ENCODE results near the gene USP2.

Gene USP2

DNA sequence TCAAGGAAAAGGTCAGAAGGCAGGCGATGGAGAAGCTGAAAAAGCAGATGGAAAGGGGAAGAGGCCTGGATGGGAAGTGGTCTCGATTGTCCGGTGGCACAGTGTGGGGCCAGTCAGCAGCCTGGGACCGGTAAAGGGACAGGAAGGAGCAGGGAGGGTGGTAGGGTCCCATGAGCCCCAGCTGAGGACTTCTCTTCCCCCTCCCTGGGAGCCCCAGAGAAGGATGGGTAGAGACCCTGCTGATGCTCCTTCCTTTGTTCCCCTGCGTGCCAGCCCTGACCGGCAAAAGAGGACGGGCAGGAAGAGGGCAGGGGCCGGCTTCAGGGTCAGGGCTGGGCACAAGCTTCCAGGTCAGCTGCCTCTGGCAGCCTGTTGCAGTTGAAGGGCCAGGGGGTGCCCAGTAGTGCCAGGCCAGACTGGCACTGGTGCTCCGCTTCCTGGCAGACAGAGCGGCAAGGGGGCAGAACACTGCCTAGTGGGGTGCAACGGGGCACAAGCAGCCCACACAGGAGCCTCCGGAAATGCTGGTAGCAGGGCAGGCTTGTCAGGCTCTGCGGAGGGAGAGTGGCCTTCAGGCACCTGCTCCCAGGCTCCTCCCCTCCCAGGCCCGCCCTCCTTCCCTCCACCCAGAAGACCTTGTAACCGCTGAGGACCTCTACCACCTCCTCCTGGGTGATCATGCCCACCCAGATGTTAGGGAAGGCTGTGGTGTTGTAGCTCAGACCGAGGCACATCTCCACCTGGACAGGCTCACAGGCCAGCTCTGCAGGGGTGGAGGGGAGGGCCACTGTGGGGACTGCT, 40.1 kb downstream of the USP2 start:
- no peak for DNase-seq (ENCODE audit: low spot score)

DNA sequence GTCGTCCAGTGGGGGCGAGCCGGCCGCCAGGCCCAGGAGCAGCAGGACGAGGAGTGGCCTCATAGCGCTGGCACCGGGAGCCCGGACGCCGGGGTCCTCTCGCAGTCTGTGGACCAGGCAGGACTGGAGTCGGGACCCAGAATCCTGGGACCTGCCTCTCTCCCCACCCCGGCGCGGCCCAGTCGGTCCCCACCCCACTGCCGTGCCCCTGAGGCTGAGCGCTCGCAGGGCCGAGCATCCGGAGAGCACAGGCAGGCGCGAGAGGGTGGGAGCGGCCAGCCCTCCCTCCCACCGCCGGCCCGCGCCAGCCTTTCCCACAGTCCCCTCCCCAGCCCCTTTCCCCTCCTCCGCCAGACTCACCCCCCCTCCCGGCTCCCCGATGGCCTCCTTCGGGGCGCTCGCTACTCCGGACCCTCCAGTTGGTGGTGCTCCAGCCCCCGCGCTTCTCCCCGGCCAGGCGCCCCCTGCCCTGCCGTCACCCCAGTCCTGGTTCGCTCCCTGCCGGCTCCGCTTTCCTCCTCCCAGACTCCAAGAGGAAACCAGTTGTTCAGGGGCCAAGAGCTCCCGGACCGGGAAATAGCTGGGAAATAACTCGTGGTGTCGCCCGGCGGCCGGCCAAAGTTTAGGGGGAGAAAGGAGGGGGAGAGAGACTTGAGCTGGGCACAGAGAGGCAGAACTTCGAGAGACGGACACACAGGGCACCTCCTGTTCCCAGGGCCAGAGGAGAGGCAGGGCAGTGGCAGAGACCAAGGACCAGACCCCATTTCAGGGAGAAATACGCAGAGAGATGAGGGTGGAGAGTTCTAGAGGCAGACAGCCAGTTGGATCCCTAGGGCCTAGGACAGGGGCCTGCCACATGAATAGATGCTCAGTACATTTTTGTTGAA, 40.9 kb downstream of the USP2 start, which contains the start of gene C1QTNF5:
C1QTNF5 (minus strand) TSS at position 549 of the 887 bp plus-strand sequence; CDS start at position 63, 486 bp downstream.
- DNase-seq (ENCODE audit: low spot score), result no peak

DNA sequence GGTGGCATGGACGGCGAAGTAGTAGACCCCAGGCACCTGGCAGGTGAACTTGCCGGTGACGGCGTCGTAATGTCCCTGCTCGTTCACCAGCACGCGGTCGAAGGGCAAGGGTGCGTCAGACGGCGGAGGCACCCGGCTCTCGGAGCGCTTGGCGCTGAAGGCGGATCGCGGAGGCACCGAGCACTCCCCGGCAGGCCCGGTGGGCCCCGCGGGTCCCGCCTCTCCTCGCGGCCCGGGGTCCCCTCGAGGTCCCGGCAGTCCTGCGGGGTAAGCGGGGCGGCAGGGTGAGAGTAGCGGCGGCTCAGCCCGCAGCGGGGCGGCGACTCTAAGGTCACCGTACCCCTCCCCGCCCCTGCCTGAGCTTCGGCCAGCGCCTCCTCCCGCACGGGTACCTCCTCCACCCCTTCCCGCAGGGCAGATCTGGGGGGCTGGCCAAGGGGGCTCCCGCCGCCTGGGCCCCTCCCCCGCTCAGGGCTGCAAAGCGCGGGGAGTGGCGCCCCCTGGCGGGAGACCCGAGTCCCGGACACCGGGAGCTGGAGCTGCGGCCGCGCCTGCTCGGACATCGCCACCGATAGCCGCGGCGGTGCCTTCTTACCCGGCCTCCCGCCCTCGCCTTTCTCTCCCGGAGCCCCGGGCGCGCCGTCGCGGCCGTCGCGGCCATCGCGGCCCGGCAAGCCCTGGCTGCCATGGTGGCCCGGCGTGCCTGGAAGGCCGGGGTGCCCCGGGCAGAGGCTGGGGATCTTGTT, 41.7 kb downstream of the USP2 start:
- no peak for DNase-seq (ENCODE audit: low spot score)

- no peak for DNase-seq (ENCODE audit: low spot score)
Observed at GRCh38 chr11:119338965-119339588, 42.4 kb downstream of the USP2 start.

- DNase-seq (ENCODE audit: low spot score), result peak; percentile 50
Observed at GRCh38 chr11:119338318-119338890, 43.1 kb downstream of the USP2 start.

DNA sequence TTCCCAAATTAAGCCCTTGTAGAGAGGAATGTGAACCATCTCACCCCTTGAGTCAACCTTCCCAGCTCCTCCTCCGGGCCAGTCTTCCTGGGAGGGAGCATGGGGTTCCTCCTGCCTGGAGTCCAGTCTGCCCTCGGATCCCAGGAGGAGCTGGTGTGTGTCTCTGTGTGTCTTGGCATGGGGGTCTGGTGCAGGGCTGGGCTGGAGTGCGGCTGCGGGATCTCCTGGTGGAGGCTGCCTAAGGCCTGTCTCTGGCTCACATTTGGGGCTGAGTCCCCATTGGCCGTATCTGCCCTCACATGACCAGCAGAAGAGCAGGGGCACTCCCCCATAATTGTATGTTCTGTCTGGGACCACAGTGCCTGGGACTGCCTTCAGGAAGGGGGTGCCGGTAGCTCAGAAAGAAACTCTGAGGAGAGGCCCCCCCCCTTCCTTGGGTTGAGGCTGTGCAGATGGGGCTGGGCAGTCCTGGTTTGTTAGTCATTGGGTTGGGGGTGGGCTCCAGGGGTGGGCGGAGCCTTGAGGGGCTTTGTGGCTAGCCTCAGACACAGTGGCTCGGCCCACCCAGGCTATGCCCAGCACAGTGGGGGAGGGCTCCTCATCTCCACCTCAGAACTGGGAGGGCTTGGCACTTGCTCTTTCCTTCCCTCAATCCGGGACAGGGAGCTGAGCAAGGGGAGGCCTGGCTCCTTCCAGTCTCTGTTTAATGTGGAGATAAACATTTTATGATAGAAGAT, 43.7 kb downstream of the USP2 start:
- no peak for DNase-seq (ENCODE audit: low spot score)

- no peak for DNase-seq (ENCODE audit: low spot score)
Observed at GRCh38 chr11:119336744-119337469, 44.6 kb downstream of the USP2 start.

DNA sequence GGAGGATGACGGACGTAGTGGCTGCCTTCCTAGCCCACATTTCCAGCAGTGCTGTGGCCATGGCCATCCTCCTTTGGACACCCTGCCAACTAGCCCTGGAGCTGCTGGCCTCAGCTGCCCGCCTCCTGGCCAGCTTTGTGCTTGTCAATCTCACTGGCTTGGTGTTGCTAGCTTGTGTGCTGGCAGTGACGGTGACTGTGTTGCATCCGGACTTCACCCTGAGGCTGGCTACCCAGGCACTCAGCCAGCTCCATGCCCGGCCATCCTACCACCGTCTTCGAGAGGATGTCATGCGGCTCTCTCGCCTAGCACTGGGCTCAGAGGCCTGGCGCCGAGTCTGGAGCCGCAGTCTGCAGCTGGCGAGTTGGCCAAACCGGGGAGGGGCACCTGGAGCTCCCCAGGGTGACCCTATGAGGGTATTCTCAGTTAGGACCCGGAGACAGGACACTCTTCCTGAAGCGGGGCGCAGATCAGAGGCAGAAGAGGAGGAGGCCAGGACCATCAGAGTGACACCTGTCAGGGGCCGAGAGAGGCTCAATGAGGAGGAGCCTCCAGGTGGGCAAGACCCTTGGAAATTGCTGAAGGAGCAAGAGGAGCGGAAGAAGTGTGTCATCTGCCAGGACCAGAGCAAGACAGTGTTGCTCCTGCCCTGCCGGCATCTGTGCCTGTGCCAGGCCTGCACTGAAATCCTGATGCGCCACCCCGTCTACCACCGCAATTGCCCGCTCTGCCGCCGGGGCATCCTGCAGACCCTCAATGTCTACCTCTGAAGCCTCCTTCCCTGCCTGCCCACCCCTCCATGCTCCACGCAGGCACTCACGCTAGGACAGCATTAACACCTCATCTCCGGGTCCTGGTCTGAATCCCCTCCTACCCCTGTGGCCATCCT, 45.6 kb downstream of the USP2 start:
- no peak for DNase-seq (ENCODE audit: low spot score)

GRCh38 chr11:119335091-119335654, 46.3 kb downstream of the USP2 start:
- no peak for DNase-seq (ENCODE audit: low spot score)

GRCh38 chr11:119334174-119334930, 47.1 kb downstream of the USP2 start, which contains the start of gene RNF26:
Gene RNF26, plus strand, starts transcription at chr11:119334527. Its CDS starts 596 bp downstream, at chr11:119335123.
- DNase-seq (ENCODE audit: low spot score), result peak; percentile 97

DNA sequence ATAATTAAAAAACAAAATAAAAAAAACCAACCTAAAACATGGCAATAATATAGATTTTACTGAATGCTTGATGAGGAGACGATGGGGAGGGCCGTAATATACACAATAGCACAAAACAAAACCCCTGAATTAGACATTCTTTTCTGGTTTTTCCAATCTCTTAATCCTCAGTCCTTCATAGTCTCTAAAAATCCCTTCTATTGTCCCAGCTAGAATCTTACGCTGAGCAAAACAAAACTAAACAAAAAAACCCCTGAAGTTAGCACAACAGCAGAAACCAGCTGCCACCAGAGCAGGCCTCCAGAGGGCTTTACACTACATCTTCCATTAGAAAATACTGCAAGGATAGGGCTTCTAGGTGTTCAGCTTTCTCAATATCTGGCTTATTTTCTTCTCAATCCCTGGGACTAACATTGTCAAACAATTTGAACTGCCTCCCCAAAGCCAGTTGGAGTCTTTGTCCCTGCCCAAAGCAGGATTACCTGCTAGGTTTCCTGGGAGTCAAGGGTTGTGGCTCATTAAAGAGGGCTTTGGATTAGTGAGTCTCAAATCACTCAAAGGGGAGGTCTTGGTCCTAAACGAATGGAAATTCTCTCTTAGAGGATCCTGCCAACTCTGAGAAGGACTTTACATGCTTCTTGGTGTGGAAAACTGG, 49.3 kb downstream of the USP2 start:
- DNase-seq (ENCODE audit: low spot score), result no peak

GRCh38 chr11:119330237-119330636, 51.3 kb downstream of the USP2 start:
- DNase-seq (ENCODE audit: low spot score), result no peak

DNA sequence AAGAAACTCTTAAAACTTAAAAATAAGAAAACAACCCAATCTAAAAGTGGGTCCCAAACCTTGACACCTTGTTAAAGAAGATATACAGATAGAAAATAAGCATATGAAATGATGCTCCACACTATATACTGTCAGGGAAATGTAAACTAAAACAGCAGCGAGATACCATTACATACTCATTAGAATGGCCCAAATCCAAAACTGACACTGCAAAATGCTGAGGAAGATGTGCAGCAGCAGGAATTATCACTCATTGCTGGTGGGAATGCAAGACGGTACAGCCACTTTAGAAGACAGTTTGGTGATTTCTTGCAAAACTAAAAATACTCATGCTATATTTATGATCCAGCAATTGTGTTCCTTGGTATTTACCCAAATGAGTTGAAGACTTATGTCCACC, 52.2 kb downstream of the USP2 start:
- DNase-seq (ENCODE audit: low spot score), result no peak

- no peak for DNase-seq (ENCODE audit: low spot score)
Observed at GRCh38 chr11:119324189-119324588, 57.3 kb downstream of the USP2 start.

DNA sequence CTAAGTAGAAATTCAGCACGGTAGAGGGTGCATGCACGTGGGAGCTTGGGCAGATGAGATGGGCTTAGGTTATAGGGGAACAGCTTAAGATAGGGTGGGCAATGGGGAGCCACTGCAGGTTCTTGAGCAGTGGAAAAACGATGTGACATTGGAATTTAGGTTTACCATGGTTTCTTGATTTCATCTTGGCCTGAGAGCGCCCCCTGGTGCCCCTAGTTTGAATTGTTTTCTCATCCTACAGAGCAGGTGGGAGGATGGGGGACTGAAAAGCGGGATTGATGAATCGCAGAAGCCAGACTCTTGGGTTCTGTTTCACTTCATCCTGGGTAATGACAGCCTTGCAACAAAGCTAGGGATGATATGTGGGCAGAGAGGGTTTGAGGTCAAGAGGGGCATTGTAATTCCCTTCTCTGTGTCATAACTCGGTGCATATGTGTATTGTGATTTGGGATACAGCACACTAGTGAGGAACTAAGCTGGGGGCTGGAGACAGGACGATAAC, 57.9 kb downstream of the USP2 start:
- peak; percentile 69 for DNase-seq (ENCODE audit: low spot score)

DNA sequence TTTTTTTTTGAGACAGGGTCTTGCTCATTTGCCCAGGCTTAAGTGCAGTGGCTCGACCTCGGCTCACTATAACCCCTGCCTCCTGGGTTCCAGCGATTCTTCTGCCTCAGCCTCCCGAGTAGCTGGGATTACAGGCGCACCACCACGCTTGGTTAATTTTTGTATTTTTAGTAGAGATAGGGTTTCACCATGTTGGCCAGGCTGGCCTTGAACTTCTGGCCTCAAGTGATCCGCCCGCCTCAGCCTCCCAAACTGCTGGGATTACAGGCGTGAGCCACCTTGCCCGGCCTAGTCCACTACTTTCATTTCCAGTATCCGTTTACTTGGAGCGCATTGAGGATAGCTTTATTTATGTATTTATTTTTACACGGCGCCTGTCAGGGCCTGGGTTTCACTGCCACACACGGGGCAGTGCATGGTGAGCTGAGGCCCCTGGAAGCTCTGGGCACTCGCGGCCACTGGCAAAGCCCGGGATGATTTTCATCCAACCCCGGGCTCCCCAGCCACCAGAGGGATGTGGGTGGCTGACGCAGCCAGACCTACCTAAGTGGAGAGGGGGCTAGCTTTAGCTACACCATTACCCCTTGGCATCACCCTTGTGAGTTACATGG, 58.5 kb downstream of the USP2 start:
- no peak for DNase-seq (ENCODE audit: low spot score)

DNA sequence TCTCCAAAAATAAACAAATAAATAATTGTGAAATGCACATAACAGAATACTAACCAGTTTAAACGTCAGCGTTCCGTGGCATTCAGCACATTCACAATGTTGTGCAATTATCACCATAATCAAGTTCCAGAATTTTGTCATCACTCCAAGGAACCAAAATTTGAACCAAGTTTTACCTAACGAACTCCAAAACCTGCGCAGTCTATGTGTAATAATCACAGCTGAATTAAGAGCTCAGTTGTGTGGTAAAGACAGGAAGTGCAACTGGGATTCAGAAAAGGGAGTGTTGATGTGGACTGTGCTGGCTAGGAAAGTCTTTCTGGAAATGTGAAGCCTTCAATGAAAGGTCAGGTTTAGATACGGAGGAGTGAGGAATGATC, 59.1 kb downstream of the USP2 start:
- no peak for DNase-seq (ENCODE audit: low spot score)

Data from RKO (cell line).